HEK293 (cell line): ENCODE results near the gene IGDCC3.

Experiments used
- CTCF ChIA-PET: fragments of 350-600 bp; formaldehyde crosslinking; extraction: SDS; loops from one replicate; lab custom pipeline; 2021; ENCODE audit warnings: antibody characterized with exemption; lab: Yijun Ruan, JAX
- POLR2A ChIA-PET: fragments of 300-600 bp; formaldehyde crosslinking; extraction: SDS; loops from one replicate; lab custom pipeline; 2020; ENCODE audit warnings: antibody characterized with exemption, inconsistent platforms; lab: Yijun Ruan, JAX
- H3K27ac ChIP-seq: fragments of 200-500 bp; sonication (Bioruptor generic); 2 replicates; pipeline ENCODE4 v1.5.1; 2014; ENCODE audit warnings: low read depth, low read length, control low read depth, inconsistent platforms; ENCODE audit errors: extremely low read depth
- H3K36me3 ChIP-seq, 2 experiments: fragments of 200-500 bp in 1 of 2; sonication (Bioruptor generic) in 1 of 2; 1 replicate in 1 of 2; 2 replicates in 1 of 2; pipeline ENCODE4 v1.5.1; 2014 to 2017; ENCODE audit warnings: inconsistent platforms in 2 of 2, low read length in 2 of 2; ENCODE audit not compliant: control insufficient read depth in 2 of 2, insufficient read depth in 1 of 2
- H3K4me1 ChIP-seq: fragments of 200-500 bp; sonication (Bioruptor generic); 2 replicates; pipeline ENCODE4 v1.5.1; 2014; ENCODE audit warnings: mild to moderate bottlenecking, low read length, inconsistent platforms; ENCODE audit not compliant: control insufficient read depth, insufficient read depth
- H3K4me3 ChIP-seq: 2 replicates; pipeline ENCODE4 v1.5.1; 2011; ENCODE audit warnings: low read depth, mild to moderate bottlenecking, control low read depth, low read length, moderate library complexity
- H3K9me3 ChIP-seq: fragments of 200-500 bp; sonication (Bioruptor generic); 2 replicates; pipeline ENCODE4 v1.5.1; 2014; ENCODE audit warnings: low read depth, low read length, inconsistent platforms; ENCODE audit not compliant: control insufficient read depth, insufficient read depth
- BCL11B ChIP-seq: fragments of 450-650 bp; formaldehyde crosslinking; IDR thresholded peaks from 2 replicates; pipeline ENCODE4 v1.5.1; 2016; ENCODE audit warnings: low read depth, missing biosample characterization, missing genetic modification characterization
- EGR2 ChIP-seq: fragments of 450-650 bp; formaldehyde crosslinking; IDR thresholded peaks from 2 replicates; pipeline ENCODE4 v1.5.1; 2016; ENCODE audit warnings: low read depth, missing biosample characterization, missing genetic modification characterization
- FEZF1 ChIP-seq: fragments of 450-650 bp; formaldehyde crosslinking; IDR thresholded peaks from 2 replicates; pipeline ENCODE4 v1.5.1; 2016; ENCODE audit warnings: missing biosample characterization, missing genetic modification characterization
- GLI4 ChIP-seq: fragments of 450-650 bp; formaldehyde crosslinking; IDR thresholded peaks from 2 replicates; pipeline ENCODE4 v1.5.1; 2016; ENCODE audit warnings: missing biosample characterization, missing genetic modification characterization
- GLIS2 ChIP-seq: fragments of 450-650 bp; formaldehyde crosslinking; IDR thresholded peaks from 2 replicates; pipeline ENCODE4 v1.5.1; 2016; ENCODE audit warnings: missing biosample characterization, missing genetic modification characterization
- HOXD13 ChIP-seq: sonication (generic); formaldehyde crosslinking; IDR thresholded peaks from 2 replicates; pipeline ENCODE4 v1.8.0; 2022; ENCODE audit warnings: missing genetic modification reagents, borderline replicate concordance
- KLF1 ChIP-seq: fragments of 450-650 bp; formaldehyde crosslinking; IDR thresholded peaks from 2 replicates; pipeline ENCODE4 v1.5.1; 2016; ENCODE audit warnings: missing biosample characterization, missing genetic modification characterization
- KLF17 ChIP-seq: fragments of 450-650 bp; formaldehyde crosslinking; IDR thresholded peaks from 2 replicates; pipeline ENCODE4 v1.5.1; 2016; ENCODE audit warnings: missing biosample characterization, missing genetic modification characterization
- KLF9 ChIP-seq: fragments of 450-650 bp; formaldehyde crosslinking; IDR thresholded peaks from 2 replicates; pipeline ENCODE4 v1.5.1; 2016; ENCODE audit warnings: missing biosample characterization, missing genetic modification characterization, low read depth
- SALL2 ChIP-seq: fragments of 450-650 bp; formaldehyde crosslinking; IDR thresholded peaks from 2 replicates; pipeline ENCODE4 v1.5.0; 2017; ENCODE audit warnings: missing biosample characterization, mild to moderate bottlenecking, missing genetic modification characterization, borderline replicate concordance
- SP7 ChIP-seq: fragments of 450-650 bp; formaldehyde crosslinking; IDR thresholded peaks from 2 replicates; pipeline ENCODE4 v1.5.1; 2016; ENCODE audit warnings: missing biosample characterization, missing genetic modification characterization
- TCF7L2 ChIP-seq: IDR thresholded peaks from 2 replicates; pipeline ENCODE4 v1.6.1; 2011; ENCODE audit warnings: low read depth, mild to moderate bottlenecking, inconsistent platforms, low read length, moderate library complexity, borderline replicate concordance
- YY2 ChIP-seq: fragments of 450-650 bp; formaldehyde crosslinking; IDR thresholded peaks from 2 replicates; pipeline ENCODE4 v1.5.1; 2016; ENCODE audit warnings: missing biosample characterization, missing genetic modification characterization
- ZBTB8A ChIP-seq: fragments of 450-650 bp; formaldehyde crosslinking; IDR thresholded peaks from 2 replicates; pipeline ENCODE4 v1.5.1; 2016; ENCODE audit warnings: missing biosample characterization, missing genetic modification characterization
- ZFP41 ChIP-seq: fragments of 450-650 bp; formaldehyde crosslinking; IDR thresholded peaks from 2 replicates; pipeline ENCODE4 v1.5.1; 2016; ENCODE audit warnings: missing biosample characterization, missing genetic modification characterization, borderline replicate concordance
- ZNF132 ChIP-seq: fragments of 450-650 bp; formaldehyde crosslinking; IDR thresholded peaks from 2 replicates; pipeline ENCODE4 v1.5.1; 2017; ENCODE audit warnings: missing biosample characterization, missing genetic modification characterization, borderline replicate concordance
- ZNF133 ChIP-seq: fragments of 450-650 bp; formaldehyde crosslinking; IDR thresholded peaks from 2 replicates; pipeline ENCODE4 v1.5.1; 2016; ENCODE audit warnings: missing biosample characterization, missing genetic modification characterization
- ZNF140 ChIP-seq: fragments of 450-650 bp; formaldehyde crosslinking; IDR thresholded peaks from 2 replicates; pipeline ENCODE4 v1.5.1; 2016; ENCODE audit warnings: missing biosample characterization, missing genetic modification characterization
- ZNF169 ChIP-seq: fragments of 450-650 bp; formaldehyde crosslinking; IDR thresholded peaks from 2 replicates; pipeline ENCODE4 v1.5.1; 2016; ENCODE audit warnings: missing biosample characterization, missing genetic modification characterization
- ZNF266 ChIP-seq: fragments of 450-650 bp; formaldehyde crosslinking; IDR thresholded peaks from 2 replicates; pipeline ENCODE4 v1.5.1; 2016; ENCODE audit warnings: missing biosample characterization, missing genetic modification characterization, low read depth
- ZNF311 ChIP-seq: fragments of 450-650 bp; formaldehyde crosslinking; IDR thresholded peaks from 2 replicates; pipeline ENCODE4 v1.5.1; 2017; ENCODE audit warnings: missing biosample characterization, missing genetic modification characterization, borderline replicate concordance
- ZNF366 ChIP-seq: fragments of 450-650 bp; formaldehyde crosslinking; conservative IDR thresholded peaks from 2 replicates; pipeline ENCODE4 v1.5.1; 2016; ENCODE audit warnings: missing biosample characterization, missing genetic modification characterization
- ZNF423 ChIP-seq: fragments of 450-650 bp; formaldehyde crosslinking; IDR thresholded peaks from 2 replicates; pipeline ENCODE4 v1.5.1; 2016; ENCODE audit warnings: missing biosample characterization, missing genetic modification characterization
- ZNF473 ChIP-seq: fragments of 450-650 bp; formaldehyde crosslinking; IDR thresholded peaks from 2 replicates; pipeline ENCODE4 v1.5.1; 2017; ENCODE audit warnings: missing biosample characterization, missing genetic modification characterization
- ZNF501 ChIP-seq: fragments of 450-650 bp; formaldehyde crosslinking; IDR thresholded peaks from 2 replicates; pipeline ENCODE4 v1.5.1; 2016; ENCODE audit warnings: missing biosample characterization, missing genetic modification characterization
- ZNF530 ChIP-seq: fragments of 450-650 bp; formaldehyde crosslinking; IDR thresholded peaks from 2 replicates; pipeline ENCODE4 v1.5.1; 2016; ENCODE audit warnings: low read depth, missing biosample characterization, missing genetic modification characterization
- ZNF548 ChIP-seq: fragments of 450-650 bp; formaldehyde crosslinking; IDR thresholded peaks from 2 replicates; pipeline ENCODE4 v1.5.1; 2016; ENCODE audit warnings: missing biosample characterization, missing genetic modification characterization
- ZNF549 ChIP-seq: fragments of 450-650 bp; IDR thresholded peaks from 2 replicates; pipeline ENCODE4 v1.5.1; 2018; ENCODE audit warnings: missing biosample characterization, missing genetic modification characterization, mild to moderate bottlenecking, inconsistent platforms, moderate library complexity
- ZNF561 ChIP-seq: fragments of 450-650 bp; IDR thresholded peaks from 2 replicates; pipeline ENCODE4 v1.5.1; 2018; ENCODE audit warnings: missing biosample characterization, missing genetic modification characterization, borderline replicate concordance
- ZNF571 ChIP-seq: fragments of 450-650 bp; formaldehyde crosslinking; IDR thresholded peaks from 2 replicates; pipeline ENCODE4 v1.5.0; 2017; ENCODE audit warnings: missing biosample characterization, missing genetic modification characterization
- ZNF585B ChIP-seq: fragments of 450-650 bp; formaldehyde crosslinking; IDR thresholded peaks from 2 replicates; pipeline ENCODE4 v1.5.1; 2016; ENCODE audit warnings: missing biosample characterization, missing genetic modification characterization
- ZNF621 ChIP-seq: fragments of 450-650 bp; formaldehyde crosslinking; IDR thresholded peaks from 2 replicates; pipeline ENCODE4 v1.5.1; 2017; ENCODE audit warnings: missing biosample characterization, missing genetic modification characterization
- ZNF623 ChIP-seq: fragments of 450-650 bp; formaldehyde crosslinking; IDR thresholded peaks from 2 replicates; pipeline ENCODE4 v1.5.1; 2016; ENCODE audit warnings: missing biosample characterization, missing genetic modification characterization
- ZNF658 ChIP-seq: fragments of 450-650 bp; formaldehyde crosslinking; IDR thresholded peaks from 2 replicates; pipeline ENCODE4; 2016; ENCODE audit warnings: missing biosample characterization, missing genetic modification characterization
- ZNF707 ChIP-seq: fragments of 450-650 bp; formaldehyde crosslinking; IDR thresholded peaks from 2 replicates; pipeline ENCODE4 v1.5.1; 2016; ENCODE audit warnings: missing biosample characterization, missing genetic modification characterization
- ZNF843 ChIP-seq: fragments of 450-650 bp; formaldehyde crosslinking; IDR thresholded peaks from 2 replicates; pipeline ENCODE4 v1.5.1; 2016; ENCODE audit warnings: missing biosample characterization, missing genetic modification characterization
- ZSCAN23 ChIP-seq: fragments of 450-650 bp; formaldehyde crosslinking; IDR thresholded peaks from 2 replicates; pipeline ENCODE4 v1.5.1; 2016; ENCODE audit warnings: missing biosample characterization, missing genetic modification characterization
- ZSCAN5A ChIP-seq: fragments of 450-650 bp; formaldehyde crosslinking; IDR thresholded peaks from 2 replicates; pipeline ENCODE4 v1.5.1; 2016; ENCODE audit warnings: missing biosample characterization, missing genetic modification characterization

Gene IGDCC3

DNA sequence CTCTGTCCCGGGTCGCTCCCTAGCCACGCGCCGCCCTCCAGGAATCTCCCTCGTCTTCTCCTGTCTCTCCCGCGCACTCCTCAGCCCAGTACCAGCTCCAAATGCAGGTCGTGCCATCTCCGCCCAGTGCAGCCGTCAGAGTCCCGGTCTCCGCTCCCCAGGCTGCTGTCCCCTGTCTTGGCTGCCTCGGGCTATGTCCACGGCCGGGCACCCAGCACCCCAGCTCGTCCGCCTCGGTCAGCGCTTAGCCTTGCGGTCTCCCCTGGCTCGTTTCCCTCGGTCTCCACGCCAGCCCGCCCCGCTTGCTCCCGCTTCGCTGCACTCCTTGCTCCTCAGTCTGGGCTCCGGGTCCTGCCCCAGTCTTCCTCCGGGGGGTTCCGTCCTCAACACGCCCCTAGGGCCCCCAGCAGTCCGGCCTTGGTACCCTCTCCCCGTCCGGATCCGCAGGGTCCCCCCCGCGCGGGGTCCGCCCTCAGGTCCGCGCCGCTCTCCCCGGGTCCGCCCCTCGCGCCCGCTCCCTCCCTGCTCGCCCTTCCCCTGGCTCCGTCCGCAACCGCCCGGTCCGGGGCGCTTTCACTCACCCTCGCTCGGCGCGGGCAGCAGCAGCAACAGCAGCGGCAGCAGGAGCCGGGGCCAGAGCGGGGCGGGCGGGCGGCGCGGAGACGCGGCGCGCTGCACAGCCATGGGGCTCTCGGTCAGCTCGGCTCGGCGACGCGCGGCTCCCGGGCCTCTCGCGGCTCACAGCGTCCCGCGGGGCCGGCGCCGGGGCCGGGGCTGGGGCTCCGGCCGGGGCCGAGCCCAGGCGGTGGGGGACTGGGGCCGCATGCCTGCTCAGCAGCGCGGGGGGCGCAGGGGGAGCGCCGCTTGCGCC lies 462 bp downstream of the IGDCC3 start:
- Histone ChIP-seq H3K36me3 (no peaks in the 10 kb centered on the region; a peak in 1 of 3 replicates), H3K4me1 (peaks cover 15% of the 10 kb centered on the region), H3K27ac (peak overlapping the region; percentile 57; the same call in 1 of the 2 replicates), H3K4me3 (peak overlapping the region; percentile 57), H3K9me3 (no peaks in the 10 kb centered on the region)
- POLR2A ChIA-PET: interaction anchor here (1.0 to 1.2 kb wide), 3 partner anchors 73 to 491 kb away, joined by 3 to 5 read pairs (median 4); partner anchors contain the start of gene RNU5B-1
- CTCF ChIA-PET: interaction anchor here (0.6 to 17.3 kb wide), 4 partner anchors 9 to 57 kb away, joined by 4 to 454 read pairs (median 16); no protein-coding TSS in a partner anchor
- TF ChIP-seq ZNF548 (tag by site-specific recombination): no peak
- peak; percentile 80 for TF ChIP-seq KLF1 (tag by site-specific recombination)
- TF ChIP-seq BCL11B: peak; percentile 48; the same call in 1 of the 2 replicates
- no peak for TF ChIP-seq ZNF549 (tag by site-specific recombination)
- TF ChIP-seq KLF17 (tag by site-specific recombination): peak; percentile 83
- TF ChIP-seq GLI4 (tag by site-specific recombination): no peak
- TF ChIP-seq ZNF473 (tag by site-specific recombination): no peak
- TF ChIP-seq KLF9 (tag by site-specific recombination): peak; percentile 70
- TF ChIP-seq ZNF140 (tag by site-specific recombination): no peak
- TF ChIP-seq ZNF266 (tag by site-specific recombination): no peak
- TF ChIP-seq SALL2 (tag by site-specific recombination): no peak
- no peak for TF ChIP-seq ZNF169 (tag by site-specific recombination)
- TF ChIP-seq ZBTB8A (tag by site-specific recombination): peak; percentile 83
- no peak for TF ChIP-seq ZNF621 (tag by site-specific recombination)
- TF ChIP-seq ZNF133 (tag by site-specific recombination): no peak
- TF ChIP-seq ZNF571: no peak
- no peak for TF ChIP-seq ZNF132 (tag by site-specific recombination)
- no peak for TF ChIP-seq ZSCAN5A (tag by site-specific recombination)
- TF ChIP-seq GLIS2 (tag by site-specific recombination): peak; percentile 98
- TF ChIP-seq EGR2 (tag by site-specific recombination): no peak
- no peak for TF ChIP-seq TCF7L2
- TF ChIP-seq ZNF366 (tag by site-specific recombination): peak; percentile 42; the same call in 1 of the 2 replicates
- TF ChIP-seq ZNF658 (tag by site-specific recombination): no peak
- TF ChIP-seq ZNF561: peak; percentile 56; the same call in 1 of the 2 replicates
- no peak for TF ChIP-seq FEZF1 (tag by site-specific recombination)
- no peak for TF ChIP-seq ZNF311
- TF ChIP-seq ZNF843: no peak
- no peak for TF ChIP-seq HOXD13 (CRISPR knock-in tag)
- 0 out of 2 replicates have a peak, but pooled peaks have one; percentile 13 for TF ChIP-seq YY2 (tag by site-specific recombination)
- no peak for TF ChIP-seq ZSCAN23 (tag by site-specific recombination)
- no peak for TF ChIP-seq ZNF707 (tag by site-specific recombination)
- TF ChIP-seq ZFP41 (tag by site-specific recombination): no peak
- no peak; the same call in none of the 2 replicates for TF ChIP-seq SP7 (tag by site-specific recombination)
- no peak for TF ChIP-seq ZNF423 (tag by site-specific recombination)
- TF ChIP-seq ZNF623 (tag by site-specific recombination): no peak
- TF ChIP-seq ZNF530 (tag by site-specific recombination): no peak
- no peak for TF ChIP-seq ZNF585B (tag by site-specific recombination)
- peak; percentile 64 for TF ChIP-seq ZNF501 (tag by site-specific recombination)
